Measurements from ENCODE around the gene MICU1.

DNA sequence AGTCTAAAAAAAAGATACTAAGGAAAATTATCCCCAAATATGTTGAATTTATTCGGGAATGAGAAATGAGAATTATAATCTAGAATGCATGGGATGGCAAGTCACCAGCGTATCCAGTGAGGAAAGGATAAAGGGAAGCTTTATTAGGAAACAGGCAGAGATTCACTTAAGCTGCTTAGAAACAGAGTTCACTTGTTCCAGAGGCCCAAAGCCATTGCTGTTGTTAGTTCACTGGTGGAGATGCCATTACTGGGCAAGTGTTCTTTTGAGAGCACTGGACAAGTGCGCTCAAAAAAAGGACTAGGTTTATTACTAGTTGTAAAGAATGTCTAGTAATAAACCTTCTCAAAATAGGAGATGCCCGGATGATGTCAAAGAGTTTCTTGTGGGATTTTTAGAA, 51.2 kb downstream of the MICU1 start:
- TF ChIP-seq, protein P1, sequence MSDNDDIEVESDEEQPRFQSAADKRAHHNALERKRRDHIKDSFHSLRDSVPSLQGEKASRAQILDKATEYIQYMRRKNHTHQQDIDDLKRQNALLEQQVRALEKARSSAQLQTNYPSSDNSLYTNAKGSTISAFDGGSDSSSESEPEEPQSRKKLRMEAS (IDR thresholded peaks at IDR 0.05) = no peak
- TF ChIP-seq, protein P2, sequence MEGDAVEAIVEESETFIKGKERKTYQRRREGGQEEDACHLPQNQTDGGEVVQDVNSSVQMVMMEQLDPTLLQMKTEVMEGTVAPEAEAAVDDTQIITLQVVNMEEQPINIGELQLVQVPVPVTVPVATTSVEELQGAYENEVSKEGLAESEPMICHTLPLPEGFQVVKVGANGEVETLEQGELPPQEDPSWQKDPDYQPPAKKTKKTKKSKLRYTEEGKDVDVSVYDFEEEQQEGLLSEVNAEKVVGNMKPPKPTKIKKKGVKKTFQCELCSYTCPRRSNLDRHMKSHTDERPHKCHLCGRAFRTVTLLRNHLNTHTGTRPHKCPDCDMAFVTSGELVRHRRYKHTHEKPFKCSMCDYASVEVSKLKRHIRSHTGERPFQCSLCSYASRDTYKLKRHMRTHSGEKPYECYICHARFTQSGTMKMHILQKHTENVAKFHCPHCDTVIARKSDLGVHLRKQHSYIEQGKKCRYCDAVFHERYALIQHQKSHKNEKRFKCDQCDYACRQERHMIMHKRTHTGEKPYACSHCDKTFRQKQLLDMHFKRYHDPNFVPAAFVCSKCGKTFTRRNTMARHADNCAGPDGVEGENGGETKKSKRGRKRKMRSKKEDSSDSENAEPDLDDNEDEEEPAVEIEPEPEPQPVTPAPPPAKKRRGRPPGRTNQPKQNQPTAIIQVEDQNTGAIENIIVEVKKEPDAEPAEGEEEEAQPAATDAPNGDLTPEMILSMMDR (IDR thresholded peaks at IDR 0.05 in 2 of 3, conservative IDR thresholded peaks at IDR 0.05 in 1 of 3; ENCODE audit: borderline replicate concordance in 1 of 3, insufficient read depth in 1 of 3, low read depth in 2 of 3, low read length in 2 of 3) = no peak
- no peak for TF ChIP-seq POLR2A (IDR thresholded peaks at IDR 0.05; ENCODE audit: borderline replicate concordance, extremely low read depth, insufficient read depth, insufficient read length)
- no peak for TF ChIP-seq POLR2AphosphoS5 (IDR thresholded peaks at IDR 0.05; ENCODE audit: low read depth, low read length)
- no peak for TF ChIP-seq CBX3 (IDR thresholded peaks at IDR 0.05; ENCODE audit: low read depth)
- no peak for TF ChIP-seq EZH2phosphoT487 (IDR thresholded peaks at IDR 0.05; ENCODE audit: borderline replicate concordance)
- no peak for TF ChIP-seq EGR1 (IDR thresholded peaks at IDR 0.05; ENCODE audit: low read depth)
- TF ChIP-seq EZH2 (IDR thresholded peaks at IDR 0.05) = no peak
- TF ChIP-seq JUND (IDR thresholded peaks at IDR 0.05) = no peak
- no peak for TF ChIP-seq SP1 (IDR thresholded peaks at IDR 0.05; ENCODE audit: low read depth)
- TF ChIP-seq, protein P3, sequence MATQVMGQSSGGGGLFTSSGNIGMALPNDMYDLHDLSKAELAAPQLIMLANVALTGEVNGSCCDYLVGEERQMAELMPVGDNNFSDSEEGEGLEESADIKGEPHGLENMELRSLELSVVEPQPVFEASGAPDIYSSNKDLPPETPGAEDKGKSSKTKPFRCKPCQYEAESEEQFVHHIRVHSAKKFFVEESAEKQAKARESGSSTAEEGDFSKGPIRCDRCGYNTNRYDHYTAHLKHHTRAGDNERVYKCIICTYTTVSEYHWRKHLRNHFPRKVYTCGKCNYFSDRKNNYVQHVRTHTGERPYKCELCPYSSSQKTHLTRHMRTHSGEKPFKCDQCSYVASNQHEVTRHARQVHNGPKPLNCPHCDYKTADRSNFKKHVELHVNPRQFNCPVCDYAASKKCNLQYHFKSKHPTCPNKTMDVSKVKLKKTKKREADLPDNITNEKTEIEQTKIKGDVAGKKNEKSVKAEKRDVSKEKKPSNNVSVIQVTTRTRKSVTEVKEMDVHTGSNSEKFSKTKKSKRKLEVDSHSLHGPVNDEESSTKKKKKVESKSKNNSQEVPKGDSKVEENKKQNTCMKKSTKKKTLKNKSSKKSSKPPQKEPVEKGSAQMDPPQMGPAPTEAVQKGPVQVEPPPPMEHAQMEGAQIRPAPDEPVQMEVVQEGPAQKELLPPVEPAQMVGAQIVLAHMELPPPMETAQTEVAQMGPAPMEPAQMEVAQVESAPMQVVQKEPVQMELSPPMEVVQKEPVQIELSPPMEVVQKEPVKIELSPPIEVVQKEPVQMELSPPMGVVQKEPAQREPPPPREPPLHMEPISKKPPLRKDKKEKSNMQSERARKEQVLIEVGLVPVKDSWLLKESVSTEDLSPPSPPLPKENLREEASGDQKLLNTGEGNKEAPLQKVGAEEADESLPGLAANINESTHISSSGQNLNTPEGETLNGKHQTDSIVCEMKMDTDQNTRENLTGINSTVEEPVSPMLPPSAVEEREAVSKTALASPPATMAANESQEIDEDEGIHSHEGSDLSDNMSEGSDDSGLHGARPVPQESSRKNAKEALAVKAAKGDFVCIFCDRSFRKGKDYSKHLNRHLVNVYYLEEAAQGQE (IDR thresholded peaks at IDR 0.05; ENCODE audit: low read depth) = no peak

Data from HCT116 (cell line).